GM13976 (cell line): ENCODE measurements around the gene PLIN5.

Source experiments
- DNase-seq: peaks from one replicate; pipeline ENCODE4 v3.0.0; 2012; ENCODE audit warnings: low spot score
- CTCF ChIP-seq: IDR thresholded peaks from 2 replicates; pipeline ENCODE4 v1.5.1; 2012; ENCODE audit warnings: borderline replicate concordance, mild to moderate bottlenecking; ENCODE audit not compliant: insufficient read depth; ENCODE audit errors: extremely low read depth, missing control alignments, control extremely low read depth
- in situ Hi-C: fragments of 300-500 bp; cut with MboI; formaldehyde crosslinking; loops from one replicate; pipeline ENCODE4 v1.12.0; 2022; ENCODE audit warnings: low sequenced_read_pairs, mixed read lengths, inconsistent platforms; ENCODE audit not compliant: unreplicated experiment

The PLIN5 gene

GRCh38 chr19:4537953-4538600, 3.1 kb upstream of the PLIN5 start:
- no peak for DNase-seq
- TF ChIP-seq CTCF, result no peak
- in situ Hi-C loops, result no loop called here

DNA sequence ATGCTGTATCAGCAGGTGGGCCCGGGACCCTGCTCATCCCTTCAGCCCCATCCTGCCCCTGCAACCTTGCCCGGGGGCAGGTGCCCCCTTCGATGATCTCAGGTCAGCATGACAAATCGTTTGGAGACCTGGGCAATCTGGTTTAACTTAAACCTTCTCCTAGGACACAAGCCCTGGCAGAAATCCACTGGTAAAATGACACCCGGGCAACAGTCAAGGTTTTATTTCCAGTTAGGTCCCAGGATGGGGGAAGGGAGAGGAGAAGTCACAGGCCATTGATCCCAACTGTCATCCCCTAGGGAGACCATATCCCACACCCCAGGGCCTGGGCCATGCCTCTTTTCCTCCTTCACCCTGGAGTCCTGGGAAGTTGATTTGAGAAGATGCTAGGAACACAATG, 1.8 kb upstream of the PLIN5 start:
- no peak for DNase-seq
- no peak for TF ChIP-seq CTCF
- in situ Hi-C loops, result no loop called here

GRCh38 chr19:4533835-4534424, 1.1 kb downstream of the PLIN5 start:
- in situ Hi-C loops, result no loop called here
- TF ChIP-seq CTCF, result no peak
- no peak for DNase-seq

DNA sequence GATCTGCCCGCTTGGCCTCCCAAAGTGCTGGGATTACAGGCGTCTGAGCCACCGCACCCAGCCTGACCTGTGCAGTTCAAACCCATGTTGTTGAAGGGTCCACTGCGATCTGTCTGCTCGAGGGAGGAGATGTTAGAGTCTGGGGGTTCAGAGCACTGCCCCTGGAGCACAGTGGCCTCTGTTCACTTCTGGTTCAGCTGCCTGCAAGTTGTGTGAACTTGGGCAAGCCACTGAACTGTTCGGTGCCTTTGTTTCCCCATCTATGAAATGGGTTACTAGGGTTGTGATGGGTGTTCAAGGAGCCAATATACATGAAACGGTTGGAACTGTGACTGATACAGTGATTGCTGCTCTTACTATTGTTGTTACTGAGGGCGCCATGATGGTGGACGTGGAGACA, 1.7 kb downstream of the PLIN5 start:
- DNase-seq, result no peak
- TF ChIP-seq CTCF, result no peak
- in situ Hi-C loops, result no loop called here

- no peak for DNase-seq
Observed at GRCh38 chr19:4531562-4532165, 3.4 kb downstream of the PLIN5 start.

DNA sequence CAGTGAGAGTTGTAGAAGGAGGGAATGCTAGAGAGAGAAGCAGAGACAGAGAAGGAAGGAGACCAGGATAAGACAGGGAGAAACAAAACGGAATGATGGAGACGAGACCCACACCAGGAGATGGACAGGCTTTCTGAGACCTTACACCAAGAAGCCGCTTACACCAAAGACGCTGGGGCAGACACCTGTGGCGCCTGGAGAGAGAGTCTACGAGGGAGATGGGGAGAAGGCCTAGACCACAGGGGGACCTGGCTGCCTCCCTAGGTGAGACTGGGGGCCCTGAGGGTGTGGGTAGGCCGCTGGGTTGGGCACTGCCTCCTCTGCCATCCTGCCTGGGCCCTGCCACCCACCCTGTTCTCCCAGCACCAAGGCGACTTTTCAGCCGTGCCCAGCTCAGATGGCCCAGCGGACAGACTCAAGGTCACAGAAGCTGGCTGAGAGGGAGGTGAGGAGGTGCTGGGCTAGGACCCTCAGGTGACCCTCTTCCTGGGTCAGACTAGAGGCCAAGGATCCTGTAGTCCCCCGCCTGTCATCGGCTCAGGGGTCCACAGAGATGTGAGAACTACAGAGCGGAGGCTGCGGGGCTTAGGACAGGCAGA, 5.0 kb downstream of the PLIN5 start:
- TF ChIP-seq CTCF, result no peak
- no peak for DNase-seq
- in situ Hi-C loops, result no loop called here

More at GRCh38 chr19:4531562-4532165, 3.4 kb downstream of the PLIN5 start:
- in situ Hi-C loops, result no loop called here
- TF ChIP-seq CTCF, result no peak
